ENCODE data around the gene RAPGEF4.

RAPGEF4 gene

GRCh38 chr2:172950565-172950964 is 214.9 kb downstream of the RAPGEF4 start:
- no peaks in the 10 kb centered on the region for H3K27me3 ChIP-seq
- no peak for TF ChIP-seq CTCF (IDR thresholded peaks at IDR 0.05; ENCODE audit: low read depth, low read length)
- H3K4me3 ChIP-seq (ENCODE audit: low read depth, low read length): no peak overlapping the region
- no peaks in the 10 kb centered on the region for H3K9me3 ChIP-seq
- no peak for DNase-seq
- no peaks in the 10 kb centered on the region for H3K36me3 ChIP-seq
- H3K4me1 ChIP-seq: no peaks in the 10 kb centered on the region

GRCh38 chr2:172951554-172951953 is 215.9 kb downstream of the RAPGEF4 start:
- H3K9me3 ChIP-seq: no peaks in the 10 kb centered on the region
- no peaks in the 10 kb centered on the region for H3K36me3 ChIP-seq
- TF ChIP-seq CTCF (IDR thresholded peaks at IDR 0.05; ENCODE audit: low read depth, low read length): no peak
- H3K4me3 ChIP-seq (ENCODE audit: low read depth, low read length): no peak overlapping the region
- no peaks in the 10 kb centered on the region for H3K27me3 ChIP-seq
- H3K4me1 ChIP-seq: no peaks in the 10 kb centered on the region
- no peak for DNase-seq

GRCh38 chr2:172953411-172953810 is 217.8 kb downstream of the RAPGEF4 start:
- DNase-seq: no peak
- Histone ChIP-seq H3K4me1 (no peaks in the 10 kb centered on the region), H3K27me3 (no peaks in the 10 kb centered on the region), H3K4me3 (ENCODE audit: low read depth, low read length) (no peak overlapping the region), H3K36me3 (no peaks in the 10 kb centered on the region), H3K9me3 (no peaks in the 10 kb centered on the region)
- TF ChIP-seq CTCF (IDR thresholded peaks at IDR 0.05; ENCODE audit: low read depth, low read length): no peak

GRCh38 chr2:172953970-172954852 is 218.6 kb downstream of the RAPGEF4 start:
- H3K4me1 ChIP-seq: no peaks in the 10 kb centered on the region
- no peaks in the 10 kb centered on the region for H3K27me3 ChIP-seq
- no peaks in the 10 kb centered on the region for H3K9me3 ChIP-seq
- TF ChIP-seq CTCF (IDR thresholded peaks at IDR 0.05; ENCODE audit: low read depth, low read length): no peak
- no peaks in the 10 kb centered on the region for H3K36me3 ChIP-seq
- no peak overlapping the region for H3K4me3 ChIP-seq (ENCODE audit: low read depth, low read length)
- DNase-seq: no peak

- no peak for TF ChIP-seq CTCF (IDR thresholded peaks at IDR 0.05; ENCODE audit: low read depth, low read length)
- Histone ChIP-seq H3K4me1 (no peaks in the 10 kb centered on the region), H3K4me3 (ENCODE audit: low read depth, low read length) (no peak overlapping the region), H3K36me3 (no peaks in the 10 kb centered on the region), H3K9me3 (no peaks in the 10 kb centered on the region), H3K27me3 (no peaks in the 10 kb centered on the region)
- no peak for DNase-seq
Observed at GRCh38 chr2:172955587-172955986, 219.9 kb downstream of the RAPGEF4 start.

- no peaks in the 10 kb centered on the region for H3K4me1 ChIP-seq
- no peaks in the 10 kb centered on the region for H3K27me3 ChIP-seq
- no peaks in the 10 kb centered on the region for H3K36me3 ChIP-seq
- TF ChIP-seq CTCF (IDR thresholded peaks at IDR 0.05; ENCODE audit: low read depth, low read length): no peak
- H3K9me3 ChIP-seq: no peaks in the 10 kb centered on the region
- no peak for DNase-seq
- H3K4me3 ChIP-seq (ENCODE audit: low read depth, low read length): no peak overlapping the region
Observed at GRCh38 chr2:172957734-172958133, 222.1 kb downstream of the RAPGEF4 start.

All from BE2C (cell line).